Measurements from ENCODE around the gene IDE.

Gene IDE

DNA sequence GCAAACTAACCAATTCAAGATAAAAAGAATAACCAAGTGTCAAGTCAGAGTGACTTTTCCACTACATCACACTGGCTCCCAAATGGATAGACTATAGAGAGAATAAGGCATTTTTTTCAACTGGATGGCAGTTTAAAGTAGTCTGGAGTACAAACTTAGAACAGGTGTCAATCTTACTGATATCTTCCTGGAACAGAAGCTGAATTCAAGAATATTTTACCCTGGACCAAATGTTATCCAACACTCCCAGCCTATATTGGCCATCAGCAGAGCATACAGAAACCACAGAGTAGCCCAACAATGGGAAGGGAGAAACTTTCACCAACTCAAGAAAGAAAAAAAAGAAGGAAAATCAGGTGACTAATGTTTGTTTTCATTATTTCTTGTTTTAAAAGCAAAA lies 11.5 kb downstream of the IDE start:
- DNase-seq, result no peak

DNA sequence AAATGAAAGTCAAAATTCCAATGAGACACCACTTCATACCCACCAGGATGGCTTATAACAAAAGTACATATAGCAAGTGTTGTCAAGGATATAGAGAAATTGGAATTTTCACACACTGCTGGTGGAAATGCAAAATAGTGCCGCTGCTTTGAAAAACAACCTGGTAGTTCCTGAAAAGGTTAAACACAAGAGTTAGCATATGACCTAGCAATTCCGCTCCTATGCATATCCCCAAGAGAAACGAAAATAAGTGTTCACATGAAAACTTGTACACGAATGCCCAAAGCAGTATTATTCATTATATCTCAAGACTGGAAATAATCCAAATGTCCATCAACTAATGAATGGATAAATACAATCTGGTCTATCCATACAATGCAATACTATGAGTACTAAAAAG lies 14.8 kb downstream of the IDE start:
- DNase-seq, result no peak

DNA sequence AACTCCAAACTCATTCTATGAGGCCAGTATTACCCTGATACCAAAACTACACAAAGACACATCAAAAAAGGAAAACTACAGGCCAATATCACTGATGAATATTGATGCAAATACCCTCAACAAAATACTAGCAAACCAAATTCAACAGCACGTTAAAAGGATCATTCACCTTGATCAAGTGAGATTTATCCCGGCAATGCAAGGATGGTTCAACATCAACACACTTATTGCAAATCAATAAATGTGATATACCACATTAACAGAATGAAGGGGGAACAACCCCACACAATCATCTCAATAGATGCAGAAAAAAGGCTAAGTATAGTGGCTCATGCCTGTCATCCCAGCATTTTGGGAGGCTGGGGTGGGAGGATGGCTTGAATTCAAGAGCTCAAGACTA lies 19.9 kb downstream of the IDE start:
- DNase-seq, result no peak

DNA sequence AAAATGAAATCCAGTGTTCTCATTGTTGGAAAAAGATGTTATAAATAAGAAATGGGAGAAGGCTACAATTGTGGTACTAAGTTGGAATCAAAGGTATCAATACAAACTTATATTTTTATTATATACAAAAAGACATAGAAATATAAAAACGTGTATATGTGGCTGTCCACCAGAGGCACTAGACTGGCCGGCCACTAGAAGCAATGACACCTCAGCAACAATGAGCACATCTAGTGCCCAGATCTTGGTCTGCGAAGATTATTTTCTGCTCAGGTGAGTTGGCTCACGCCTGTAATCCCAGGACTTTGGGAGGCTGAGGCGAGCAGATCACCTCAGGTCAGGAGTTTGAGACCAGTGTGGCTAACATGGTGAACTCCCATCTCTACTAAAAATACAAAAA lies 21.6 kb downstream of the IDE start:
- no peak for DNase-seq

DNA sequence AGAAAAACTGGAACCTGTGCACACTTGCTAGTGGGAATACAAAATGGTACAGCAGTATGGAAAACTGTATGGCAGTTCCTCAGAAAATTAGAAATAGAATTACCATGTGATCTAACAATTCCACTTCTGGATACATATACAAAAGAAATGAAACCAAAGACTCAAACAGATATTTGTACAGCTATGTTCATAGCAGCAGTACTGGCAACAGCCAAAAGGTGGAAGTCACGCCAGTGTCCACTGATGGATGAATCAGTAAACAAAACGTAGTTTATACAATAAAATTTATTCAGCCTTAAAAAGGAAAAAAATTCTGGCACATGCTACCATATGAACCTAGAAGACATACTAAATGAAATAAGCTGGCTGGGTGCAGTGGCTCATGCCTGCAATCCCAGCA lies 23.0 kb downstream of the IDE start:
- no peak for DNase-seq

DNA sequence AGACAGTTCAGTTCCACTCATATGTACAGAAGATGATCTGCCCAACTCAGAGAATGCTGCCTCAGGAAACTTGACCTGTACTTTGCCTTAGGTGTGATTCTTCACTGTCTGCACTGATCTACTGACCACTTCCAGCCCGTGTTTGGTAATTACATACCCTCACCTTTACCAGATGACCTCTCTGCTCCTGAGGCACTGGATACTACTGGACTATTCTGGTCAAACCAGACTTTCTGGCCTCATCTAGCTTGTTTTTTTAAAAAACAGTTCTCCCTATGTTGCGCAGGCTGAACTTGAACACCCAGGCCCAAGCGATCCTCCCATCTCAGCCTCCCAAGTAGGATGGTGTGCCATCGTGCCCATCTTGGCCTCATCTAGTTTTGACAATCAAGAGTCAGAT lies 26.2 kb downstream of the IDE start:
- DNase-seq, result no peak

DNA sequence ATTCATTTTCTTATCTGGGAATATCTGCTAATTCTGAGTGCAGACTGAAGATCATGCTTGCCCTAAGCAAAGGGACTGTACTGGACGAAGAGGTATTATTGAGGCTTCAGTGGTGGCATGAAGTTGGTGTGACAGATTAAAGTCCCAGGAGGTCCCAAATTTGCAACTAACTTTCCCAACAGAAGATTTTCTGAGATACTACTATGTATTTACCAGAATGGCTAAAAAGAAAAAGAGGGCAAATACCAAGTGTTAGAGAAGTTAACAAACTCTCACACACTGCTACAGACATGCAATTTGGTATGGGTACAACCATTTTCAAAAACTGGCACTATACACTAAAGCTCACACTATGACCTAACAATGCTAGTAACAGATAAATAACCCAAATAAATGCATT lies 28.3 kb downstream of the IDE start:
- no peak for DNase-seq

DNA sequence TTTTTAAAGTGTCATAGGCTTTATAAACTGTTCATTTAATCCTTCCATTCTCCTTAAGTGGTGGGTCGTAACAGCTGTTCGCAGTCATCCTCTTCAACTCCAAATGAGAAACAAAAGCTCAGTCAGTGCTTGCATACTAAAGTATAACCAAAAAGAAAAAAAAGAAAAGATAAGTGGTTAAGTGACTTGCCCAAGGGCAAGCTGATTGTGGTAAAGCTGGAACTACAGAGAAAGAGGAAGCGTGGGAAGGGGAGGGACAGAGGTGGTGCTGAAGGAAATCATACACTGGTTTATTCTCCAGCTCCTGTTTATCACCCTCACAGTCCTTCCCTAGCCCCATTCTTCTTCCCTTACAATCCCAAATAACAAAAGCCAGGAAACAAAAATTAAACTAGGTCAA lies 29.6 kb downstream of the IDE start:
- DNase-seq, result peak; percentile 19

DNA sequence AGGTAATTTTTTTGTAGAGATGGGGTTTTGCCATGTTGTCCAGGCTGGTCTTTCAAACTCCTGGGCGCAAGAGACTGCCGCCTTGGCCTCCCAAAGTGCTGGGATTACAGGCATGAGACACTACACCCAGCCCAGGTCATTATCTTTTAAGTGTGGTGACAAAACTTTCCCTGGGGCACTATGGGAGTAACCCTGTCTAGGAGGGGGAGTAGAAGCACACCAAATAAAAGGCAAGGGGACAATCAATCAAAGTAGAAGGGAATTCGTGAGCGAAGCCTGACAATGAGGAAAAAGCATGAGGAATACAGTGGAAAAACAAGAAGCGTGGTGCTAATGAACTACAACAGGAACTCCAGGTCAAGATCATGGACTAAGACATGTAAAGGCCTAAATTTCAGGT lies 31.4 kb downstream of the IDE start:
- DNase-seq, result no peak

DNA sequence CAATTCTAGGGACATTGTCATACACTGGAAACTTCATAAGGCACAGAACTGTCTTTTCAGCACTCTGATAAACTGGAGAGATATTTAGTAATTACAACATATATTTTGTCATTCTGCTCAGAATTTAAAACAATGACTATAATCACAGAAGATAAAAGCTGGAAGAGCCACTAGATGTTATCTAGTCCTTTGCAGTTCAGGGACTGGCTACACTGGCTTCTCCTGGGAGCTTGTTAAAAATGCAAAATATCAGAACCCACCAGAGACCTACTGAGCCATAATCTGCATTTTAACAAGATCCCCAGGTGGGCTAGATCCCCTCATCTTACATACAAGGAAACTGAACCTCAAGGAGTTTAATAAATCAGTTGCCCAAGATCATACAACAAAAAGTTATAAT lies 32.3 kb downstream of the IDE start:
- DNase-seq, result no peak

DNA sequence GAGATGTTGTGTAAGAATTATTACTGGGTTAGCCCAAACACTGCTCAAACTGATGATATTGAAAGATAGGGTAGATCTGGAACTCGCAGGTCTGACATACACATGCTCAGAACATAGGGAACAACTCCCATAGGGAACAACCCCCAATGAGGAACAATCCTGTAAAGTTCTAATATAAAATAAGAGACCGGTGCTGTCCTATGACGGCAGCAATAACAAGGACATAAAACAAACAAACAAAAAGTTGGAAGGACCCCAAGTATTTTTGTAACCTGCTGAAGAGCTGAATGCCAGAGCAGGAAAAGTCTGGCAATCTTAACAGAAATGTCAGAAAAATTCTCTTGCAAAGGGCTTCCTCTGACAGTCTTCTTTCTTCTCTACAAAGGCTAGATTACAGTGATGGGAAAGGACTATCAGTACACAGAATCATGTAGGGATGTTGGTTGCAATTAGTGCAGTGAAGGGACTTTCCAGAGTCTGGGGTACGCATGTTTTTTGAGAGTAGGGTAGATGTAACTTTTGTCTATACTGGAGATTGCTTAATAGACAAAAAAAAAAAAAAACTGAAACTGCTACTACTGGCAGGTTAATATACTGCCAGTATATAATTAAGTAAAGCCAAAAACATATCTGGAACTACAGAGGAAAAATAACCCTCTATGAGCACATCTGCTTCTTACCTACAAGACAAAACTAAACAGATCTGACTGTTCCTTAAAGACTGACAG lies 35.5 kb downstream of the IDE start:
- DNase-seq, result no peak

DNA sequence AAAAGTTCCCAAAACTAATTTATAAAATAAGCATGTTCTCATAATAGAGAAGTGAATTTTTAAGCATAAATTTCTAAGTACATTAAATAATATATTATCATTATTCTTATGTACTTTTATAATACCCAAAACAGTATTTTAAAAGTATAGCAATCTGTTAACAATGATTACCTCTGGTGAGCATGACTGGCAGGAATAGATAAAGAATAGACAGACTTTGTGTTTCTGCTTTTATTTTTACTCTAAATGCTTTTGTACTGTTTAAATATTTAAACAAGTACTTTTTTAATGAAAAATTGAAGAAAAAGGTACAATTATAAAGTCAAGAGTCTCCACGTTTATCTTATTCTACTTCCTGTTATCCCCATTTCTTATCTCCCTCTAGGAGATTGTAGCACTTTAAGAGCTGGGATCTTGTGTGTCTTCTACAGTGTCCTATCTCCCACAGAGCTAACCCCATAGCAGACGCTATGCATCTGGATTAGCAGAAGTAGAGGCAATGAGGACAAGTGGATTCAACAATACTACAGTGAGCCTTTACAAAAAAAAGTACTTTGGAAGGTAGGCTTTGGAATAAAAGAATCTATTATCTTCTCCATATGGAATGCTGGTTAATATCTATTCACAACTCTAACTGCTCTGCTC lies 42.9 kb downstream of the IDE start:
- DNase-seq, result no peak

DNA sequence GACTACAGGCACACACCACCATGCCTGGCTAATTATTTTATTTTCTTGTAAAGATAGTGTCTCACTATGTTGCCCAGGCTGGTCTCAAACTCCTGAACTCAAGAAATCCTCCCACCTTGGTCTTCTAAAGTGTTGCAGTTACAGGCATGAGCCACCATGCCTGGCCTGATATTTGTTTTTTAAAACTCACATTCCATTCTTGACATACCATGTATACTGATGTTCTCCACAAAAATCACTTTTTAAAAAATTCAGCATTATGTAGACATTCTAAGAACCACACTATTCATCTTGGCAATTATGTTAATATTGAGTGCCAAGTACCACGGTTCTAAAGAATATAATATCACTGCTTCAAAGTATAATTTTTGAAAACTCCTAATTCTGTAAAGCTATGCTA lies 43.5 kb downstream of the IDE start:
- DNase-seq, result no peak

DNA sequence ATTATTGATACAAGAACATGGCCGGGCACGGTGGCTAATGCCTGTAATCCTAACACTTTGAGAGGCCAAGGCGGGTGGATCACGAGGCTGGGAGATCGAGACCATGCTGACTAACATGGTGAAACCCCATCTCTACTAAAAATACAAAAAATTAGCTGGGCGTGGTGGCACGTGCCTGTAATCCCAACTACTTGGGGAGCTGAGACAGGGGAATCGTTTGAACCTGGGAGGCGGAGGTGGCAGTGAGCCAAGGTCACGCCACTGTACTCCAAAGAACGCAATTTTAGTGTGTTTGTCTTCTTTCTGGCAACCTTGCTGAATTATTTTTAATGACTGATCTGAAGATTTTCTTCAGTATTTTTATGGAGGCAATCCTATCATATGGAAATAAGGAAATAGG lies 46.2 kb downstream of the IDE start:
- DNase-seq, result no peak

DNA sequence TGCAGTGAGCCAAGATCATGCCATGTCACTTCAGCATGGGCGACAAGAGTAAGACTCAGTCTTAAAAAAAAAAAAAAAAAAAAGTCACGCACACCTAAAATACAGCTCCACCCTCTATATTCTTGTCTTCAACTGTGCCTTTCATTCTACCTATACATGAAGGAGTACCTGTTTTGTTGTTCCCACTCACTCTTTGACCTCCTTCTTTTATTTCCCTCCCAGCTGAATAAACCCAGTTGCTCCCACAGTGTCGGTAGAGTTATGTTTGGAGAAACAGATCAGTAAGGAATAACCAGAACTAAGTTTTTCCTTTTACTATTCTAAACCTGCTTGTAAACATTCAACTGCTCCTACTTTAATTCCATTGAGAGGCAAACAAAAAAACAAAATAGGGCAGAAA lies 50.3 kb downstream of the IDE start:
- no peak for DNase-seq

DNA sequence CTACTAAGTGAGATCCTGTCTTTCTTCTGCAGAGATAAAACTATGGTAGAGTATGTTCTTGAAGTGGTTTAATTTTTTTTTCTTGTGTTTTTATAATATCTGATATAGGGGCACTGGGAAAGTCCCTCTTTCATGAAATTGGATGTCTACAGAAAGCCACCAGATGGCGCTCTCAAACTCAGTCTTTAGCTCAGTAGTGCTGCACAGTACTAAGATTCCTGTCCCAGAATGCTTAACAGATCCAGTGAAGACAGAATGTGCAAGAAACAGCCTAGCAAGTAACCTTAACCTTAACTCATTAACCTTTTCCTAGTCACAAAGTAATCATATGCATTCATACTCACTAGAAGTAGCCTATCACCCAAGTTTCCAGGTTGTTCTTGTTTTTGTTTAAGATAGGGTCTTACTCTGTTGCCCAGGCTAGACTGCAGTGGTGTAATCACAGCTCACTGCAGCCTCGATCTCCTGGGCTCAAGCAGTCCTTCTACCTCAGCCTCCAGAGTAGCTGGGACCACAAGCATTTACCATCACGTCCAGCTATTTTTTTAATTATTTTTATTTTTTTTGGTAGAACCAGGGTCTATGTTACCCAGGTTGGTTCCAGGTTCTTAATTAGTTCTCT lies 56.7 kb downstream of the IDE start:
- peak; percentile 3 for DNase-seq

DNA sequence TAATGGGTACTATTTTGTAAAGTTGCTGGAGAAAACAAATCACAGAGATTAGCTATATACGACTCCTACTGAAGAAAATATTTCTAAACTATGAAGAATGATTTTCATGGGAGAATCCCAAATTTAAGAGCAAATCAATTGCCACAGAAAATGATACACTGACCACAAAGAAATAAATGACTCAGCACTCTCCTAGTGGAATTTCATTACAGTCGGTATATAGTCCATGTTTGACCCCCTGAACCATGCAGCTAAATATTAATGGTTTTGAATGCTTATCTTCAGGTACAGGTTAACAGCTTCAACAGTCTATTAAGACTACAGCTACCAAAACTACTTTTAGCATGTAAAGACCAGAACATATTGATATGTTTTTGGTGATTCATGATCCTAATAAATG lies 65.0 kb downstream of the IDE start:
- no peak for DNase-seq

DNA sequence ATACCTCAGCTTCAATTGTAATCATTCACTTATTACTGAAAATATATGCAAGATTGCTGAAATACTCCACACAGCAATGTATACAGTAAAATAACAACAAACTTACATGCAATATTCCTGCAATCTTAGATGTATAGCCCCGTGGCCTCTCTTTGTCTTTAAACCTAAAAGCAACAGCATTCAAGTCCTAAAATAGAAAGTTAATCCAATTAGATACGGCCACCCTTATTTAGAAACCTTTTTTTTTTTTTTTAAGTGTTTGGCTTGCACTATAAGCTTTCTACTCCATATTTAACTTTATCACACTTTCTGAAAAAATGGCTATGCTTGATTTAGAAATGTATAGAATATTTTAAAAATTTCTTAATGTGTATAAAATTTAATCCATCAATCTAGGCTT lies 67.6 kb downstream of the IDE start:
- no peak for DNase-seq

DNA sequence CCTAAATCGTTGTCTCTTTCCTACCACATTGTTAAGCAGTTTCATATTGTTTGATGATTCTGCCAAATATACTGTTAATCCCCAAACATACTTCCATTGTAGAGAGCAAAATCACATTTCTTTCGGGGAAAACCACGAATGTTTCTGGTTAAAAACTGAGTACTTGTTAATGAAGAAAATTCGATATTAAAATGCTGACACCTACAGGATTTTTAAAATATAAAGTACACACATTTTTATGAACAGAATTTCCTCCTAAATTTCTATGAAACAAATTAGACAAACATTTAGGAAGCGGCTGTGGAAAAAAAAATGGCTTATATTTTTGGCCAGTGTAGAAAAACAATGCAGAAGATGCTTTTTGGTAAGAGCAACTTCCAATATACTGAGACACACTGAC lies 68.8 kb downstream of the IDE start:
- no peak for DNase-seq

DNA sequence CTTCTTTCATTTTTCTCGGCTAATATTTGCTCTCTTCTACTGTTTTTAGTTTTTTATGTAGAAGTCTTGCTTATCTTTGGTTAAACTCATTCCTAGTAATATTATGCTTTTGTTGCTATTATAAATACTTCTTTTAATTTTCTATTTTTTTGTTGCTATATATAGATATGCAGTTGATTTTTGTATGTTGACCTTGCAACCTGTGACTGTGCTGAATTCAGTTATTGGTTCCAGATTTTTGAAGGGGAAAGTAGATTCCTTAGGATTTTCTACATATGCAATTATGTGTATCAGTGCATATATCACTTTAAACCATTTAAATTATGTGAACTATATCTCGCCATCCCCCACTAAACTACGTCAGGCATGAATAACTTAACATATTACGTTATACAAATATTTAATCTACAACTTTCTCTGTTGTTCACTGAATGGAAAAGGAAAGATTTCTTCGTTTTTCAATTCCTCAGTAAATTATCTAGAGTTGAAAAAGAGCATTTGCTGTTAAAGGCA lies 71.5 kb downstream of the IDE start:
- no peak for DNase-seq

DNA sequence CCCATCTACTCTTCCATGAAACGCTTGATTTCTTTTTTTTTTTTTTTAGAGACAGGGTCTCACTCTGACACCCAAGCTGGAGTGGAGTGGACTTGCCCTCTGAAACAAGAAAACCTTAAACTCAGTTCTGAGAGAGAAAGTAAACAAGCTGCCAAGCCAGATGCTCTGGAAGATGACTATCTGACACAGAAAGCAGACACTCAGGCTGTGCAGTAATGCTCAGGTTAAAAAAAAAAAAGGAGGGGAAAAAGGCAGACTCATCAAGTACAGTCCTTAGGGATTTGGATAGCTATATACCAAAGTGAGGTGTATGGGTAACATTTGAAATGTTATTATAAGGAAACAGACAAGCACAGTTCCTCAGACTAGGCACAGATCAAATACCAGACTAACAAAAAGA lies 80.5 kb downstream of the IDE start:
- no peak for DNase-seq

DNA sequence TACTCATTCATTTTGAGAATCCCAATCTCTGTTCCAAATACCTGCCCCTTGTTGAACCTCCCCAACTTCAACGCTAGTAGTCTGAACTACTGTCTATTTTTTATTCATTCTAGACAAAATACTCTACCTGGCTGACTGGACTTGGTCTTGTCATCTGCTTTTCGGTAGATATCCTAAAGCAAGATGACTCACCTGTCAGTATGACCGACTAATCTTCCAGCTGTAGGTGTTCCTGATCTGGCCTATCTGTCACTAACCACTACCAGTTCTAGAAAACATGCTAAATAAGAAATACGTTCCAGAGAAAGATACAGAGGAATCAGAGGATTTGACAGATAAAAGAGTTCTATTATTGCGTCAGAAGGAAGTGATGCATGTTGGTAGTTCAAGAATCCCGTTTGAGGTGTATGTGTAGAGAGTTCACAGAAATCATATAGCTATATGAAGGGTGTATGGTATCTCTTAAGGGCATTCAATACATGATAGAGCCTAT lies 81.1 kb downstream of the IDE start:
- DNase-seq, result no peak

DNA sequence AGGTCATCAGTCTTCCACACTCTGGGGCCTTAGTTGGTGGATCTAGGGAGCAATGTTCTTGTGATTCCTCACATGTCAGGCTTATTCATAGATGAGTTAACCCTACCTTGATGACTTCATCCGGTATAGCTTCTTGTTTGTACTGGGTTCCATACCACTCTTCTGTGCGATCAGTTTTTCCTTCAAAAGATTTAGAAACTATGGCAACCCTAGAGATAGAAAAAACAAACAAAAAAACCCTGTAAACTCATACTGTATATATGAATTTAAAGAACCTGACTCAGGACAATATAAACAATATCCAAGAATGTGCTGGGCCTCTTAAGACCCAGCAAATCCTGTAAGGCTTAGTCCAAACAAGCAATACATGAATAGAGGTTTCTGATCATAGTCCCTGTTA lies 83.5 kb downstream of the IDE start:
- DNase-seq, result no peak

DNA sequence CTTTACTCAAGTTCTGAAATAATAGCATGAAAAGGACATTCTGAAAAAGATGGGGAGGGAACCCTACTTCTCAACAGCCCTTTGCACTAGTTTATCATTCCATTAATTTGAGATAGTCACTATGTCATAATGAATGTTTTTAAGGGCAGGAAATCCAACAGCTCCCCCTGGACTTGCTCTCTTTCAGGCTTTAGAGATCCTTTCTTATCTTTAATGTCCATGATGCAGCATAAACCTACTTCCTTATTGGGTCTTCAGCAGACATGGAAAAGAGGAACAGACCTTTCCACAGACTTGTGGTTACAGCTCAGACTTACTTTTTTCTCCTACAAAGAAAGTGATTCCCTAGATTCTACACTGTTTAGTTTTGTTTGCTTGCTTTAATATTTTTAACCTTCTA lies 87.3 kb downstream of the IDE start:
- no peak for DNase-seq

Measured in DMS79 treated with DMSO at 0.1 percent for 48 hours (cell line).